ENCODE measurements around the gene TDRD3.

The TDRD3 gene

GRCh38 chr13:60453490-60453889 is 56.5 kb downstream of the TDRD3 start:
- no peak overlapping the region for H3K27ac ChIP-seq

DNA sequence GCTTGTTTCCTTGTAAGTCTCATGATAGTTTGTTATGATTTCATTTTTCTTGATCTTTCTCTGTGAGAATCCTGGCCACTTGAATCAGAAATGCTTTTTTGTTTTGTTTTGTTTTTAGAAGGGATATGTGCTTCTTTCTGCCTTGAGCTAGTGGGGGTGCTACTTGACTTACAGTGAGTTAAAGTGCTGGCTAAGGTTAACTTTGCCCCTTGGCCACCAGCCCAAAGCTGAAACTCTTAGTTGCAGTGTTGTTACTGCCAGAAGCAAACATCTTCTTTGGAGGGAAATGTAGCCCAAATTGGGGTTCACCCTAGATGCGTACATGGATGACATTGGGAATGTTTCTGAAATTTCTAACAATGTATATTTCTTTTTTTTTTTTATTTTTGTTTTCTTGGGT is 57.4 kb downstream of the TDRD3 start:
- TF ChIP-seq CTCF (IDR thresholded peaks at IDR 0.05) (no peak), ZFX (IDR thresholded peaks at IDR 0.05; ENCODE audit: borderline replicate concordance) (no peak)
- no peak overlapping the region for H3K27ac ChIP-seq

More at GRCh38 chr13:60453490-60453889, 56.5 kb downstream of the TDRD3 start:
- TF ChIP-seq ZFX (IDR thresholded peaks at IDR 0.05; ENCODE audit: borderline replicate concordance) (no peak), CTCF (IDR thresholded peaks at IDR 0.05) (no peak)

- no peak for TF ChIP-seq ZFX (IDR thresholded peaks at IDR 0.05; ENCODE audit: borderline replicate concordance)
- TF ChIP-seq CTCF (IDR thresholded peaks at IDR 0.05): no peak
- no peak overlapping the region for H3K27ac ChIP-seq
Measured at GRCh38 chr13:60463787-60464186, 66.8 kb downstream of the TDRD3 start.

- H3K27ac ChIP-seq: no peak overlapping the region
- TF ChIP-seq CTCF (IDR thresholded peaks at IDR 0.05): no peak
- TF ChIP-seq ZFX (IDR thresholded peaks at IDR 0.05; ENCODE audit: borderline replicate concordance): no peak
Measured at GRCh38 chr13:60467098-60467497, 70.1 kb downstream of the TDRD3 start.

DNA sequence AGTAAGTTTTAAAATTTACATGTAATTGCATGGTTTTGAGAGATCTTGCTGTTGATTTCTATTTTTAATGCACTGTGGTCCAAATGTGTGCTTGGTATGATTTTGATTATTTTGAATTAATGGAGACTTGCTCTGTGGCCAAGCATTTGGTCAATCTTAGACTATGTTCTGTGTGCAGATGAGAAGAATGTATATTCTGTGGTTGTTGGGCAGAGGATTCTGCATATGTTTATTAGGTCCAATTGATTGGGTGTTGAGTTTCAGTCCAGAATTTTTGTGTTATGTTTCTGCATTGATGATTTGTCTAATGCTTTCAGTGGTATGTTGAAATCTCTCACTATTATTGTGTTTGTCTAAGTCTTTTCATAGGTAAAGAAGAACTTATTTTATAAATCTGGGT is 82.3 kb downstream of the TDRD3 start:
- TF ChIP-seq ZFX (IDR thresholded peaks at IDR 0.05; ENCODE audit: borderline replicate concordance): no peak
- no peak overlapping the region for H3K27ac ChIP-seq

- TF ChIP-seq ZFX (IDR thresholded peaks at IDR 0.05; ENCODE audit: borderline replicate concordance) (no peak), CTCF (IDR thresholded peaks at IDR 0.05) (no peak)
- no peak overlapping the region for H3K27ac ChIP-seq
Measured at GRCh38 chr13:60482012-60482411, 85.0 kb downstream of the TDRD3 start.

- no peak for TF ChIP-seq ZFX (IDR thresholded peaks at IDR 0.05; ENCODE audit: borderline replicate concordance)
- no peak for TF ChIP-seq CTCF (IDR thresholded peaks at IDR 0.05)
- H3K27ac ChIP-seq: no peak overlapping the region
Measured at GRCh38 chr13:60484865-60485264, 87.8 kb downstream of the TDRD3 start.

DNA sequence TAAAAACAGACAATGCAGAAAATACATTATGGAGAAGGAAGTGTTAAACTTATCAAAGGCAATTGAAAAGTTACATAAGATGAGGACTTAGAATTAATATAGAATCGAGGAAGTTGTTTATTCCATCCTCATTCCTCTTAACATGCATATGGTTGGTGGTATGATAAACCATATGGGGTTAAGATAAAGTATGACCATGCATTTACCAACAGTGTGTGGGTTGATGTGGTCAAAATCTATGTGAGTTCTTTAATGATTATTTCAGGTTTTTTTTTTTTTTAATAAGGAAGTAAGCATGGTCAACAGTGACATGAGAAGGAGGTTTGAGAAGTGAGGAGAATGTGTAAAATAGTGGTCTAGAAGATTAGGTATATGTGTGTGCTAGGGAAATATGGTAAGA is 94.5 kb downstream of the TDRD3 start:
- TF ChIP-seq CTCF (IDR thresholded peaks at IDR 0.05) (no peak), ZFX (IDR thresholded peaks at IDR 0.05; ENCODE audit: borderline replicate concordance) (no peak)

More for the DNA sequence above, 94.5 kb downstream of the TDRD3 start:
- no peak overlapping the region for H3K27ac ChIP-seq

Measured in 22Rv1 (cell line).